ENCODE results near the gene ACSBG1. TPM values are rescaled to one million over a fixed set of nuclear protein-coding genes. Genes with fewer than 3 reads are reported as not detected.

The ACSBG1 gene
- total RNA-seq, 4 donors from 2014 or later, result 0.67 to 6.4 (median 1.9) TPM

GRCh38 chr15:78149805-78150751 is 84.3 kb downstream of the ACSBG1 start:
- Histone ChIP-seq H3K4me3 (peak overlapping the region; percentile 52 to 89), H3K36me3 (no peaks in the 10 kb centered on the region), H3K27ac (peak overlapping the region; percentile 45 to 93 (median 92)), H3K9me3 (no peaks in the 10 kb centered on the region), H3K4me1 (peaks cover 0 to 43% (median 4%) of the 10 kb centered on the region in 3 donors), H3K27me3 (no peaks in the 10 kb centered on the region)
- 12 to 21% methylated on average over 7 to 11 of the region's 20 CpGs for WGBS, 2 donors (ENCODE audit: low coverage in 1 of 2)
- TF ChIP-seq POLR2A (IDR thresholded peaks at IDR 0.05), result no peak
- TF ChIP-seq CTCF (IDR thresholded peaks at IDR 0.05), result no peak
- no peak for TF ChIP-seq EP300 (IDR thresholded peaks at IDR 0.05)
- no peak for TF ChIP-seq POLR2AphosphoS5 (IDR thresholded peaks at IDR 0.05)
- no peak for ATAC-seq

GRCh38 chr15:78149068-78149804 is 85.1 kb downstream of the ACSBG1 start, which contains the start of gene IDH3A:
TSS of gene IDH3A (plus strand) at chr15:78149362. CDS start at chr15:78149404, 42 bp downstream.
- Histone ChIP-seq H3K27me3 (no peaks in the 10 kb centered on the region), H3K4me3 (peak within 1 kb of the TSS; percentile 52 to 89), H3K27ac (peak within 1 kb of the TSS; percentile 45 to 93 (median 92)), H3K9me3 (no peaks in the 10 kb centered on the region), H3K36me3 (no peaks in the 10 kb centered on the region), H3K4me1 (peaks cover 0 to 35% (median 4%) of the 10 kb centered on the region in 3 donors)
- ATAC-seq, result peak; percentile 97
- WGBS, 2 donors (ENCODE audit: low coverage in 1 of 2), result 0% methylated on average over 18 of the region's 79 CpGs; no CpG with 5 or more reads in 1 of the 2 donors
- peak; percentile 94 for TF ChIP-seq POLR2AphosphoS5 (IDR thresholded peaks at IDR 0.05)
- peak; percentile 87 to 88 for TF ChIP-seq POLR2A (IDR thresholded peaks at IDR 0.05)
- no peak for TF ChIP-seq CTCF (IDR thresholded peaks at IDR 0.05)
- TF ChIP-seq EP300 (IDR thresholded peaks at IDR 0.05), result no peak

- Histone ChIP-seq H3K4me3 (peak overlapping the region; percentile 52 to 89), H3K4me1 (peaks cover 0 to 30% (median 4%) of the 10 kb centered on the region in 3 donors), H3K27ac (peak overlapping the region in 3 of 4 donors; percentile 21 to 93 (median 91)), H3K27me3 (no peaks in the 10 kb centered on the region), H3K9me3 (no peaks in the 10 kb centered on the region), H3K36me3 (no peaks in the 10 kb centered on the region)
- TF ChIP-seq POLR2AphosphoS5 (IDR thresholded peaks at IDR 0.05), result no peak
- no peak for TF ChIP-seq POLR2A (IDR thresholded peaks at IDR 0.05)
- no peak for TF ChIP-seq EP300 (IDR thresholded peaks at IDR 0.05)
- no peak for TF ChIP-seq CTCF (IDR thresholded peaks at IDR 0.05)
- no peak for ATAC-seq
- 20 to 23% methylated on average over 12 to 13 of the region's 14 CpGs for WGBS, 2 donors (ENCODE audit: low coverage in 1 of 2)
These were observed 85.8 kb downstream of the ACSBG1 start for GRCh38 chr15:78148392-78149067.

DNA sequence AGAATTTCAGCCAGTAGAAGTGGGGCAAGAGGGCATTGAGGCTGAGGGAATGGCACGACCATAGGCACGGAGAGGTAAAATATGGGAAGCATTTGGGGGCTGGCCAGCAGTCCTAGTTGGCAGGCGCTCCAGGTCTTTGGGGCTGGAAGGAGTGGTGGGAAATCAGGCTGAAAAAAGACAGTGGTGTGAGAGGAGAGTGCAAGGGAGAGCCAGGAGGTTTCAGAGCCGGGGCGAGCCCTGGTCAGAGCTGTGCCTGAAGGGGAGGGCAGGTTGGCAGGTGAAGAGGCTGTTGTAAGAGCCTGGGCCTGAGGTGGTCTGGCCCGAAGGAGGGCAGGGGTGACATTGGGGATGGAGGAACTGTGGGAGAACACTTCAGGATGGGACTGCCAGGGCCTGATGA is 86.8 kb downstream of the ACSBG1 start:
- no peak for ATAC-seq
- Histone ChIP-seq H3K4me3 (no peak overlapping the region), H3K36me3 (no peaks in the 10 kb centered on the region), H3K4me1 (peaks cover 0 to 26% (median 4%) of the 10 kb centered on the region in 3 donors), H3K27ac (no peak overlapping the region), H3K27me3 (no peaks in the 10 kb centered on the region), H3K9me3 (no peaks in the 10 kb centered on the region)
- TF ChIP-seq CTCF (IDR thresholded peaks at IDR 0.05) (no peak), POLR2A (IDR thresholded peaks at IDR 0.05) (no peak), POLR2AphosphoS5 (IDR thresholded peaks at IDR 0.05) (no peak), EP300 (IDR thresholded peaks at IDR 0.05) (no peak)
- WGBS, 2 donors (ENCODE audit: low coverage in 1 of 2), result 67 to 73% methylated on average over 5 to 6 of the region's 6 CpGs

Measured in gastroesophageal sphincter (tissue), 4 donors.